DND-41 (cell line): Measurements from ENCODE around the gene TOMM22.

ENCODE experiments used
- ATAC-seq: fragments of 200-7000 bp; cut with Tn5 transposase; 3 replicates; pipeline ENCODE4 v1.9.1; 2021; ENCODE audit warnings: low read depth; ENCODE audit not compliant: insufficient read depth
- DNase-seq: peaks from one replicate; pipeline ENCODE4 v3.0.0-alpha.2; 2020
- H2AFZ ChIP-seq: 2 replicates; pipeline ENCODE4 v1.6.0; 2012; ENCODE audit warnings: low read depth, low read length
- H3K27ac ChIP-seq: 2 replicates; pipeline ENCODE4 v1.5.1; 2012; ENCODE audit warnings: low read length, inconsistent platforms
- H3K27me3 ChIP-seq: fragments of 200-600 bp; sonication (generic); 2 replicates; pipeline ENCODE4 v1.6.0; 2012; ENCODE audit warnings: low read length, mild to moderate bottlenecking, inconsistent platforms; ENCODE audit not compliant: insufficient read depth, poor library complexity
- H3K36me3 ChIP-seq: 2 replicates; pipeline ENCODE4 v1.5.1; 2012; ENCODE audit warnings: low read length, inconsistent platforms; ENCODE audit not compliant: insufficient read depth
- H3K4me1 ChIP-seq: 2 replicates; pipeline ENCODE4 v1.5.1; 2012; ENCODE audit warnings: mild to moderate bottlenecking, low read length; ENCODE audit not compliant: insufficient read depth
- H3K4me2 ChIP-seq: 2 replicates; pipeline ENCODE4 v1.6.0; 2012; ENCODE audit warnings: mild to moderate bottlenecking, moderate library complexity, low read length, inconsistent platforms; ENCODE audit not compliant: insufficient read depth
- H3K4me3 ChIP-seq, 2 experiments: fragments of 200-600 bp in 1 of 2; shearing (Covaris generic) in 1 of 2; 2 replicates each; pipeline ENCODE4 v1.5.1; 2012 to 2016; ENCODE audit warnings: inconsistent platforms in 2 of 2, low read length in 2 of 2, mild to moderate bottlenecking in 2 of 2, low read depth in 1 of 2, moderate library complexity in 1 of 2
- H3K79me2 ChIP-seq: 2 replicates; pipeline ENCODE4 v1.6.0; 2012; ENCODE audit warnings: low read length, inconsistent platforms; ENCODE audit not compliant: insufficient read depth
- H3K9ac ChIP-seq: 2 replicates; pipeline ENCODE4 v1.6.0; 2012; ENCODE audit warnings: low read depth, mild to moderate bottlenecking, inconsistent platforms, low read length, moderate library complexity
- H3K9me3 ChIP-seq: 2 replicates; pipeline ENCODE4 v1.5.1; 2012; ENCODE audit warnings: low read length, moderate library complexity, mild to moderate bottlenecking, inconsistent platforms; ENCODE audit not compliant: insufficient read depth, severe bottlenecking
- H4K20me1 ChIP-seq: 2 replicates; pipeline ENCODE4 v1.6.0; 2012; ENCODE audit warnings: low read length; ENCODE audit not compliant: insufficient read depth
- CTCF ChIP-seq: IDR thresholded peaks from 2 replicates; pipeline ENCODE4 v1.5.1; 2012; ENCODE audit warnings: borderline replicate concordance, low read length, moderate library complexity, mild to moderate bottlenecking; ENCODE audit not compliant: poor library complexity, severe bottlenecking; ENCODE audit errors: extremely low read depth
- EZH2 ChIP-seq: IDR thresholded peaks from 3 replicates; pipeline ENCODE4 v1.6.1; 2012; ENCODE audit warnings: borderline replicate concordance, low read depth, mild to moderate bottlenecking, moderate library complexity, low read length, inconsistent platforms; ENCODE audit not compliant: severe bottlenecking

TOMM22 gene

GRCh38 chr22:38706101-38706900, 24.5 kb downstream of the TOMM22 start:
- H4K20me1 ChIP-seq: peaks cover 44% of the 10 kb centered on the region
- H3K27ac ChIP-seq: peak overlapping the region; percentile 80
- peak overlapping the region; percentile 84 for H3K9ac ChIP-seq
- ATAC-seq: 0 out of 3 replicates have a peak, but pooled peaks have one; percentile 0
- peaks cover 45% of the 10 kb centered on the region for H3K4me1 ChIP-seq
- peak; percentile 54 for DNase-seq
- H3K9me3 ChIP-seq: no peaks in the 10 kb centered on the region
- H2AFZ ChIP-seq: peak overlapping the region; percentile 78
- peaks cover 40% of the 10 kb centered on the region for H3K36me3 ChIP-seq
- H3K4me2 ChIP-seq: peak overlapping the region; percentile 76
- peaks cover 58% of the 10 kb centered on the region for H3K79me2 ChIP-seq
- H3K27me3 ChIP-seq: no peaks in the 10 kb centered on the region
- TF ChIP-seq CTCF (no peak), EZH2 (no peak)
- peak overlapping the region; percentile 67 to 69 for H3K4me3 ChIP-seq

DNA sequence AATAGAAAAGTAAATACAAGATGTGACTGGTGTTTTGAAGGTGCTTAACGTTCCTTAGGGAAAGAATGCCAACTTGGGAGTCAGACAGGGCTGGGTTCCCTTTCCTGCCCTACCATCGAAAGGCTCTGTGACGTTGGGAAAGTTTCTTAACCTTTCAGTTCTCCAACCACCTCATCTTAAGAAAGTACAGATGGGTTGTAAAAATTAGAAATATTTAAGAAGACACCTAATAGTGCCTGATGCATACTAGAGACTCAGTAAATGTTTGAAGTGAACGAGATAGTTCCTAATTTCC, 25.1 kb downstream of the TOMM22 start:
- peaks cover 47% of the 10 kb centered on the region for H4K20me1 ChIP-seq
- DNase-seq (no peak), ATAC-seq (no peak)
- H3K79me2 ChIP-seq: peaks cover 61% of the 10 kb centered on the region
- peak overlapping the region; percentile 84 for H3K9ac ChIP-seq
- H2AFZ ChIP-seq: no peak overlapping the region
- peak overlapping the region; percentile 76 for H3K4me2 ChIP-seq
- H3K27ac ChIP-seq: peak overlapping the region; percentile 80
- H3K36me3 ChIP-seq: peaks cover 42% of the 10 kb centered on the region
- H3K9me3 ChIP-seq: no peaks in the 10 kb centered on the region
- no peaks in the 10 kb centered on the region for H3K27me3 ChIP-seq
- TF ChIP-seq EZH2 (no peak), CTCF (no peak)
- peak overlapping the region; percentile 67 to 69 for H3K4me3 ChIP-seq
- H3K4me1 ChIP-seq: peaks cover 39% of the 10 kb centered on the region

- Histone ChIP-seq H3K9me3 (no peaks in the 10 kb centered on the region), H3K36me3 (peaks cover 47% of the 10 kb centered on the region), H3K27me3 (no peaks in the 10 kb centered on the region), H3K4me2 (peak overlapping the region; percentile 76), H4K20me1 (peaks cover 51% of the 10 kb centered on the region), H3K27ac (peak overlapping the region; percentile 80), H2AFZ (no peak overlapping the region), H3K4me1 (peaks cover 37% of the 10 kb centered on the region), H3K9ac (peak overlapping the region; percentile 84), H3K4me3 (peak overlapping the region; percentile 67 to 69), H3K79me2 (peaks cover 66% of the 10 kb centered on the region)
- DNase-seq (no peak), ATAC-seq (no peak)
- TF ChIP-seq EZH2 (no peak), CTCF (no peak)
Measured at GRCh38 chr22:38707346-38707745, 25.6 kb downstream of the TOMM22 start.
